GM19468 (cell line): ENCODE results near the gene DENR.

ENCODE experiments used
- ATAC-seq: cut with Tn5 transposase; IDR thresholded peaks from one replicate; pipeline ENCODE4 v1.9.1; 2021; ENCODE audit warnings: mild to moderate bottlenecking, moderate library complexity, moderate number of reproducible peaks; ENCODE audit not compliant: unreplicated experiment; ENCODE audit errors: extremely low read depth

The DENR gene

GRCh38 chr12:122811777-122812176, 59.2 kb downstream of the DENR start:
- ATAC-seq: no peak

- no peak for ATAC-seq
These were observed 60.7 kb downstream of the DENR start for GRCh38 chr12:122813310-122813713.

- ATAC-seq: no peak
These were observed 66.7 kb downstream of the DENR start for GRCh38 chr12:122819209-122819785.

GRCh38 chr12:122820138-122820537, 67.5 kb downstream of the DENR start:
- ATAC-seq: no peak
